ENCODE results near the gene PCDH17. TPM values are rescaled to one million over a fixed set of nuclear protein-coding genes. Genes with fewer than 3 reads are reported as not detected.

The PCDH17 gene
- total RNA-seq, 1 experiment from 2014 or later = not detected

DNA sequence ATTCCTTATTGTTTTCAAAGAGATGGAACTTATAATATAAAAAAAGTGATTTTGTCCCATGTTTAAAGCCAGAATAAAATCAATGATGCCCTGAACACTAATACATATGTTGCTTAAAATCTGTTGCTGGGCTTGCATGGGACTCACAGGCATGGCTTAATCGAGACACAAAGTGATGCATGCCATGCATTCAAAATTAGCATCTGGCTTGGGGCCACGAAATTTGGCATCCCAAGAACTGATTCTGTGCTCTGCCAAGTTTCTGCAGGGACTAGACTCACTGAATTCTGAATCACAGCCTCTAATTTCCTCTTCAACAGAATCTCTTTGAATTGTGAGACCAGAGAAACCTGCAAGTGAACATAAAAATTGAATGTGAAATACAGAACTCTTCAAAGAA, 109.2 kb downstream of the PCDH17 start:
- no peaks in the 10 kb centered on the region for H3F3A ChIP-seq (ENCODE audit: insufficient read depth, low read depth)
- POLR2A ChIA-PET (ENCODE audit: unreplicated experiment) = no interaction called here

DNA sequence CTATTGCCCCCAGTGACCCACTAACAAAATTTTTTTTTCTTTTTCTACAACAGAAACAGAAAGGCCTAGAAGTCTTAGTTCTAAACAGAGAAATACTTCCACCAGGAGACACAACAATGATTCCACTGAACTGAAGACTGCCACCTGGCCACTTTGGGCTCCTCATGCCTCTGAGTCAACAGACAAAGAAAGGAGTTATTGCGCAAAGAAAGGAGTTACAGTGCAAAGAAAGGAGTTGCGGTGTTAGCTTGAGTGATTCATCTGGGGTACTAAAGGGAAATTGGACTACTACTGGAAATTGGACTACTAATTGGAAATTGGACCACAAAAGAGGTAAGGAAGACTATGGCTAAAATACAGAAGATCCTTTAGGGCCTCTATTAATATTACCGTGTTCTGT, 116.6 kb downstream of the PCDH17 start:
- no peak overlapping the region for H3K4me2 ChIP-seq
- H3K27ac ChIP-seq = no peak overlapping the region
- ChIA-PET POLR2A (ENCODE audit: unreplicated experiment) (no interaction called here), CTCF (no interaction called here)
- no peaks in the 10 kb centered on the region for H3K9me3 ChIP-seq (ENCODE audit: insufficient read depth, low read depth)
- no peaks in the 10 kb centered on the region for H3K9me2 ChIP-seq (ENCODE audit: insufficient read depth)
- no TSS peak for BruUV-seq (replicated peaks)
- no peaks in the 10 kb centered on the region for H4K20me1 ChIP-seq (ENCODE audit: insufficient read depth)
- H3K79me2 ChIP-seq (ENCODE audit: low read depth) = no peaks in the 10 kb centered on the region
- no peak overlapping the region for H3K4me3 ChIP-seq
- no peaks in the 10 kb centered on the region for H3K27me3 ChIP-seq (ENCODE audit: insufficient read depth, low read depth)
- H3K4me1 ChIP-seq (replicated peaks; ENCODE audit: insufficient read depth) = no peaks in the 10 kb centered on the region
- H2AFZ ChIP-seq = no peak overlapping the region
- intact Hi-C loops (cut with micrococcal nuclease; ENCODE audit: unreplicated experiment) = no loop called here
- TF ChIP-seq, protein P1, sequence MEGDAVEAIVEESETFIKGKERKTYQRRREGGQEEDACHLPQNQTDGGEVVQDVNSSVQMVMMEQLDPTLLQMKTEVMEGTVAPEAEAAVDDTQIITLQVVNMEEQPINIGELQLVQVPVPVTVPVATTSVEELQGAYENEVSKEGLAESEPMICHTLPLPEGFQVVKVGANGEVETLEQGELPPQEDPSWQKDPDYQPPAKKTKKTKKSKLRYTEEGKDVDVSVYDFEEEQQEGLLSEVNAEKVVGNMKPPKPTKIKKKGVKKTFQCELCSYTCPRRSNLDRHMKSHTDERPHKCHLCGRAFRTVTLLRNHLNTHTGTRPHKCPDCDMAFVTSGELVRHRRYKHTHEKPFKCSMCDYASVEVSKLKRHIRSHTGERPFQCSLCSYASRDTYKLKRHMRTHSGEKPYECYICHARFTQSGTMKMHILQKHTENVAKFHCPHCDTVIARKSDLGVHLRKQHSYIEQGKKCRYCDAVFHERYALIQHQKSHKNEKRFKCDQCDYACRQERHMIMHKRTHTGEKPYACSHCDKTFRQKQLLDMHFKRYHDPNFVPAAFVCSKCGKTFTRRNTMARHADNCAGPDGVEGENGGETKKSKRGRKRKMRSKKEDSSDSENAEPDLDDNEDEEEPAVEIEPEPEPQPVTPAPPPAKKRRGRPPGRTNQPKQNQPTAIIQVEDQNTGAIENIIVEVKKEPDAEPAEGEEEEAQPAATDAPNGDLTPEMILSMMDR (conservative IDR thresholded peaks at IDR 0.05) = no peak
- no peak for TF ChIP-seq EZH2 (IDR thresholded peaks at IDR 0.05; ENCODE audit: low read depth)
- H3K36me3 ChIP-seq (ENCODE audit: low read depth) = no peaks in the 10 kb centered on the region
- no peak for DNase-seq
- no peaks in the 10 kb centered on the region for H3F3A ChIP-seq (ENCODE audit: insufficient read depth, low read depth)

More for the DNA sequence above, 109.2 kb downstream of the PCDH17 start:
- Histone ChIP-seq H3K79me2 (ENCODE audit: low read depth) (no peaks in the 10 kb centered on the region), H2AFZ (no peak overlapping the region), H3K27me3 (ENCODE audit: insufficient read depth, low read depth) (no peaks in the 10 kb centered on the region), H4K20me1 (ENCODE audit: insufficient read depth) (no peaks in the 10 kb centered on the region), H3K4me2 (no peak overlapping the region), H3K9me3 (ENCODE audit: insufficient read depth, low read depth) (no peaks in the 10 kb centered on the region), H3K4me1 (replicated peaks; ENCODE audit: insufficient read depth) (no peaks in the 10 kb centered on the region), H3K36me3 (ENCODE audit: low read depth) (no peaks in the 10 kb centered on the region), H3K27ac (no peak overlapping the region), H3K4me3 (no peak overlapping the region), H3K9me2 (ENCODE audit: insufficient read depth) (no peaks in the 10 kb centered on the region)
- DNase-seq = no peak
- BruUV-seq (replicated peaks) = no TSS peak
- intact Hi-C loops (cut with micrococcal nuclease; ENCODE audit: unreplicated experiment) = no loop called here
- CTCF ChIA-PET = no interaction called here
- no peak for TF ChIP-seq EZH2 (IDR thresholded peaks at IDR 0.05; ENCODE audit: low read depth)
- TF ChIP-seq, protein P1 (conservative IDR thresholded peaks at IDR 0.05) = no peak

DNA sequence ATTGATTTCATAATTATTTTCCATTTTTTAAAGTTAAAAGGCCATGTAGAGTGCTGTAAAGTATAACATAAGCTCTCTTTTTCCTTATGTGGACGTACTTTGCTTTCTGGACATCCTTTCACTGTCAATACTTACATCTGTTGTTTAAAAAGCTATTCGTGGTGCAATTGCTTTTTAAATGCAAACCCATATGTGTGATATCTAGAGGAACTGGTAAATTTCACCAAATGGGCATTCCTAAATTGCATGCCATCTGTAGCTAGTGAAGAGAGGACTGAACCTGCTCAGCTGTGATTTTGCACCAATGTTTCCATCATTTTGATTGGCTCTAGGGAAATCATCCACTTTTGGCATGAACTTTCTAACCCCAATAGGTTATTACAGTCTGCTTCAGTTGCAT, 129.4 kb downstream of the PCDH17 start:
- BruUV-seq (replicated peaks) = no TSS peak
- ChIA-PET POLR2A (ENCODE audit: unreplicated experiment) (no interaction called here), CTCF (no interaction called here)
- Histone ChIP-seq H3K27ac (no peak overlapping the region), H3K27me3 (ENCODE audit: insufficient read depth, low read depth) (no peaks in the 10 kb centered on the region), H4K20me1 (ENCODE audit: insufficient read depth) (no peaks in the 10 kb centered on the region), H3K4me2 (no peak overlapping the region), H3K4me1 (replicated peaks; ENCODE audit: insufficient read depth) (no peaks in the 10 kb centered on the region), H3F3A (ENCODE audit: insufficient read depth, low read depth) (no peaks in the 10 kb centered on the region), H2AFZ (no peak overlapping the region), H3K4me3 (no peak overlapping the region), H3K9me3 (ENCODE audit: insufficient read depth, low read depth) (no peaks in the 10 kb centered on the region), H3K9me2 (ENCODE audit: insufficient read depth) (no peaks in the 10 kb centered on the region), H3K79me2 (ENCODE audit: low read depth) (no peaks in the 10 kb centered on the region), H3K36me3 (ENCODE audit: low read depth) (no peaks in the 10 kb centered on the region)
- intact Hi-C loops (cut with micrococcal nuclease; ENCODE audit: unreplicated experiment) = no loop called here
- DNase-seq = no peak
- TF ChIP-seq, protein P1 (conservative IDR thresholded peaks at IDR 0.05) = no peak
- no peak for TF ChIP-seq EZH2 (IDR thresholded peaks at IDR 0.05; ENCODE audit: low read depth)

Data from PC-9 (cell line).